PFSK-1 (cell line): ENCODE data around the gene PODN.

Source experiments
- FOXP2 ChIP-seq: optimal IDR thresholded peaks from 2 replicates; pipeline ENCODE3; 2011; ENCODE audit warnings: borderline replicate concordance, control low read depth, inconsistent platforms; ENCODE audit not compliant: insufficient read depth; ENCODE audit errors: extremely low read length, extremely low read depth
- POLR2AphosphoS5 ChIP-seq: IDR thresholded peaks from 2 replicates; pipeline ENCODE4 v1.6.1; 2012; ENCODE audit warnings: low read depth, mild to moderate bottlenecking, control low read depth, low read length, moderate library complexity
- SIN3A ChIP-seq: IDR thresholded peaks from 2 replicates; pipeline ENCODE4 v1.6.1; 2012; ENCODE audit warnings: mild to moderate bottlenecking, low read length, moderate library complexity, borderline replicate concordance; ENCODE audit not compliant: insufficient read depth
- TAF1 ChIP-seq: IDR thresholded peaks from 2 replicates; pipeline ENCODE4 v1.6.1; 2012; ENCODE audit warnings: low read length, control low read depth, borderline replicate concordance; ENCODE audit not compliant: insufficient read depth
- TF ChIP-seq, protein P1 (sequence below), 2 experiments: IDR thresholded peaks; 2 replicates each; pipeline versions ENCODE4 v1.6.1 to v1.8.0; 2011 to 2012; ENCODE audit warnings: low read depth in 2 of 2, low read length in 2 of 2, control low read depth in 1 of 2, inconsistent platforms in 1 of 2, mild to moderate bottlenecking in 1 of 2, moderate library complexity in 1 of 2; ENCODE audit not compliant: insufficient read depth in 1 of 2

DNA sequence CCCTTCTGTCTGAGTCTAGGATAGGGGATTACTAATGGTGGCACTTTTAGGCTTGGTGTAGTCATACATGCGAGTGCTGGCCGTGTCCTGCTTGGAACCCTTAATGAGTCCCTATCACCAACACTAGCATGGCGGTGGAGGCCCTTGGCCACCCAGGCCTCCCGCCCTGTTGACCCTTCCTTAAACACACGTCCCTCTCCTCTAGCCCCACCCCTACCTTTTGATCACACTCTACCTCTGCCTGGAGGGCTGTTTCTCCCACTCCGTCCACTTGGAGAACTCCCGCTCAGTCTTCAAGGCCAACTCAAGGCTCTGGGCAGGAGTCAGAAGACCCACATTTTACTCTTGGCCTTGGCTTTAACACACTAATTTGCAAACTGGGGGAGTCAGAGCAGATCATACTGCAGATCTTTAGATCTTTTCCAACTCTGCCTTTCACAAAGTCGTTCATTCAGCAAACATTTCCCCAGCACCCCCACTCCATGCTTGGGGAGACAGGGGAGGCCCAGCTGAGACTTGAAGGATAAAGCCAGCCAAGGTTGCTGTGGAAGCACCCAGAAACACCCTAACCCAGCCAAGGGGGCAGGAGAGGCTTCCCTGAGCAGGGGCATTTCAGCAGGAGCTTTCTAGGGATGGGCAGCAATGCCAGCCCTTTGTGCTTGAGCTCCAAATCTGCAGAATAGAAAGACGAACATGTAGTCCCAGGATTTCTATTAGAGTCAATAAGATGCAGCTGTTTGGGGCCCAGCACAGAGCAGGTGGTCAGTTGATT, 1.9 kb downstream of the PODN start:
- TF ChIP-seq, protein P1, sequence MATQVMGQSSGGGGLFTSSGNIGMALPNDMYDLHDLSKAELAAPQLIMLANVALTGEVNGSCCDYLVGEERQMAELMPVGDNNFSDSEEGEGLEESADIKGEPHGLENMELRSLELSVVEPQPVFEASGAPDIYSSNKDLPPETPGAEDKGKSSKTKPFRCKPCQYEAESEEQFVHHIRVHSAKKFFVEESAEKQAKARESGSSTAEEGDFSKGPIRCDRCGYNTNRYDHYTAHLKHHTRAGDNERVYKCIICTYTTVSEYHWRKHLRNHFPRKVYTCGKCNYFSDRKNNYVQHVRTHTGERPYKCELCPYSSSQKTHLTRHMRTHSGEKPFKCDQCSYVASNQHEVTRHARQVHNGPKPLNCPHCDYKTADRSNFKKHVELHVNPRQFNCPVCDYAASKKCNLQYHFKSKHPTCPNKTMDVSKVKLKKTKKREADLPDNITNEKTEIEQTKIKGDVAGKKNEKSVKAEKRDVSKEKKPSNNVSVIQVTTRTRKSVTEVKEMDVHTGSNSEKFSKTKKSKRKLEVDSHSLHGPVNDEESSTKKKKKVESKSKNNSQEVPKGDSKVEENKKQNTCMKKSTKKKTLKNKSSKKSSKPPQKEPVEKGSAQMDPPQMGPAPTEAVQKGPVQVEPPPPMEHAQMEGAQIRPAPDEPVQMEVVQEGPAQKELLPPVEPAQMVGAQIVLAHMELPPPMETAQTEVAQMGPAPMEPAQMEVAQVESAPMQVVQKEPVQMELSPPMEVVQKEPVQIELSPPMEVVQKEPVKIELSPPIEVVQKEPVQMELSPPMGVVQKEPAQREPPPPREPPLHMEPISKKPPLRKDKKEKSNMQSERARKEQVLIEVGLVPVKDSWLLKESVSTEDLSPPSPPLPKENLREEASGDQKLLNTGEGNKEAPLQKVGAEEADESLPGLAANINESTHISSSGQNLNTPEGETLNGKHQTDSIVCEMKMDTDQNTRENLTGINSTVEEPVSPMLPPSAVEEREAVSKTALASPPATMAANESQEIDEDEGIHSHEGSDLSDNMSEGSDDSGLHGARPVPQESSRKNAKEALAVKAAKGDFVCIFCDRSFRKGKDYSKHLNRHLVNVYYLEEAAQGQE (IDR thresholded peaks at IDR 0.05; ENCODE audit: insufficient read depth in 1 of 2, low read depth in 2 of 2, low read length in 2 of 2): no peak
- TF ChIP-seq POLR2AphosphoS5 (no peak), TAF1 (no peak), SIN3A (no peak), FOXP2 (no peak)
